Mesenchymal stem cell (in vitro differentiated cells and primary cell): ENCODE data around the gene MZT2B.
"Not testable (repeated sequence)": the region's sequence is repeated elsewhere in the genome, so short reads cannot be mapped to it uniquely, and the experiment has no call there.

Source experiments
- DNase-seq: peaks from one replicate; pipeline ENCODE4 v3.0.0-alpha.2; 2013
- H2AFZ ChIP-seq: one replicate; pipeline ENCODE4 v1.6.1; 2013; ENCODE audit warnings: low read depth, mild to moderate bottlenecking, control low read depth, inconsistent platforms, low read length, moderate library complexity
- H2AK5ac ChIP-seq: 2 replicates; pipeline ENCODE4 v1.6.1; 2013; ENCODE audit warnings: low read length, moderate library complexity, mild to moderate bottlenecking, inconsistent platforms; ENCODE audit not compliant: severe bottlenecking
- H2BK120ac ChIP-seq: one replicate; pipeline ENCODE4 v1.6.1; 2013; ENCODE audit warnings: low read depth, mild to moderate bottlenecking, inconsistent platforms, low read length, moderate library complexity
- H2BK12ac ChIP-seq, 2 experiments: one replicate each; pipeline ENCODE4 v1.6.1; 2013; ENCODE audit warnings: inconsistent platforms in 2 of 2, low read length in 2 of 2, mild to moderate bottlenecking in 2 of 2, moderate library complexity in 2 of 2, control low read depth in 1 of 2
- H2BK15ac ChIP-seq: one replicate; pipeline ENCODE4 v1.6.1; 2013; ENCODE audit warnings: mild to moderate bottlenecking, low read depth, inconsistent platforms; ENCODE audit not compliant: poor library complexity, severe bottlenecking
- H2BK5ac ChIP-seq: 2 replicates; pipeline ENCODE4 v1.6.1; 2013; ENCODE audit warnings: low read depth, mild to moderate bottlenecking, low read length, control low read depth, inconsistent platforms; ENCODE audit not compliant: poor library complexity, severe bottlenecking
- H3K14ac ChIP-seq, 2 experiments: one replicate each; pipeline ENCODE4 v1.6.1; 2013; ENCODE audit warnings: inconsistent platforms in 2 of 2, low read length in 2 of 2, control low read depth in 1 of 2, mild to moderate bottlenecking in 1 of 2, moderate library complexity in 1 of 2
- H3K18ac ChIP-seq, 2 experiments: one replicate each; pipeline ENCODE4 v1.6.1; 2013; ENCODE audit warnings: inconsistent platforms in 2 of 2, low read length in 2 of 2, control low read depth in 1 of 2, low read depth in 1 of 2, mild to moderate bottlenecking in 1 of 2
- H3K23ac ChIP-seq, 2 experiments: one replicate each; pipeline ENCODE4 v1.6.1; 2013; ENCODE audit warnings: inconsistent platforms in 2 of 2, low read length in 2 of 2, mild to moderate bottlenecking in 2 of 2, moderate library complexity in 2 of 2, control low read depth in 1 of 2
- H3K27ac ChIP-seq: 2 replicates; pipeline ENCODE4 v1.5.1; 2013; ENCODE audit warnings: mild to moderate bottlenecking, moderate library complexity, low read length, control low read depth, inconsistent platforms; ENCODE audit not compliant: poor library complexity, severe bottlenecking
- H3K27me3 ChIP-seq, 2 experiments: 2 replicates each; pipeline versions ENCODE4 v1.6.1 to v1.7.0; 2013; ENCODE audit warnings: low read length in 2 of 2, mild to moderate bottlenecking in 2 of 2, moderate library complexity in 2 of 2, control low read depth in 1 of 2, inconsistent platforms in 1 of 2; ENCODE audit not compliant: control insufficient read depth in 1 of 2, insufficient read depth in 1 of 2
- H3K36me3 ChIP-seq, 2 experiments: 2 replicates each; pipeline versions ENCODE4 v1.6.1 to v1.7.0; 2013; ENCODE audit warnings: low read length in 2 of 2, control low read depth in 1 of 2, inconsistent platforms in 1 of 2, low read depth in 1 of 2, mild to moderate bottlenecking in 1 of 2; ENCODE audit not compliant: insufficient read depth in 2 of 2, control insufficient read depth in 1 of 2
- H3K4ac ChIP-seq, 2 experiments: one replicate each; pipeline ENCODE4 v1.6.1; 2013; ENCODE audit warnings: inconsistent platforms in 2 of 2, low read length in 2 of 2, mild to moderate bottlenecking in 2 of 2, moderate library complexity in 2 of 2, control low read depth in 1 of 2, low read depth in 1 of 2
- H3K4me1 ChIP-seq: 2 replicates; pipeline ENCODE4 v1.6.1; 2013; ENCODE audit warnings: low read depth, low read length, control low read depth; ENCODE audit not compliant: control insufficient read depth, insufficient read depth
- H3K4me2 ChIP-seq: 2 replicates; pipeline ENCODE4 v1.6.1; 2013; ENCODE audit warnings: low read length, mild to moderate bottlenecking, inconsistent platforms; ENCODE audit not compliant: poor library complexity, severe bottlenecking
- H3K4me3 ChIP-seq, 2 experiments: 2 replicates each; pipeline versions ENCODE4 v1.5.1 to v1.7.0; 2013; ENCODE audit warnings: low read length in 2 of 2, mild to moderate bottlenecking in 2 of 2, control low read depth in 1 of 2, low read depth in 1 of 2; ENCODE audit not compliant: insufficient read depth in 1 of 2
- H3K79me1 ChIP-seq: replicated peaks from 2 replicates; pipeline ENCODE4 v1.6.1; 2013; ENCODE audit warnings: mild to moderate bottlenecking, control low read depth, low read length, inconsistent platforms; ENCODE audit not compliant: poor library complexity, severe bottlenecking
- H3K9ac ChIP-seq: 2 replicates; pipeline ENCODE4 v1.7.0; 2013; ENCODE audit warnings: mild to moderate bottlenecking, low read length, moderate library complexity
- H3K9me3 ChIP-seq: 2 replicates; pipeline ENCODE4 v1.7.0; 2013; ENCODE audit warnings: mild to moderate bottlenecking, low read length; ENCODE audit not compliant: control insufficient read depth
- H4K8ac ChIP-seq: one replicate; pipeline ENCODE4 v1.6.1; 2013; ENCODE audit warnings: inconsistent platforms, mild to moderate bottlenecking, low read length, moderate library complexity
- H4K91ac ChIP-seq: one replicate; pipeline ENCODE4 v1.6.1; 2013; ENCODE audit warnings: mild to moderate bottlenecking, low read length, inconsistent platforms
- WGBS: methylation state at CpG from one replicate; pipeline ENCODE4 v1.1.7; 2013; ENCODE audit warnings: mixed read lengths; 5-methylcytosine and 5-hydroxymethylcytosine counted together

Gene MZT2B

DNA sequence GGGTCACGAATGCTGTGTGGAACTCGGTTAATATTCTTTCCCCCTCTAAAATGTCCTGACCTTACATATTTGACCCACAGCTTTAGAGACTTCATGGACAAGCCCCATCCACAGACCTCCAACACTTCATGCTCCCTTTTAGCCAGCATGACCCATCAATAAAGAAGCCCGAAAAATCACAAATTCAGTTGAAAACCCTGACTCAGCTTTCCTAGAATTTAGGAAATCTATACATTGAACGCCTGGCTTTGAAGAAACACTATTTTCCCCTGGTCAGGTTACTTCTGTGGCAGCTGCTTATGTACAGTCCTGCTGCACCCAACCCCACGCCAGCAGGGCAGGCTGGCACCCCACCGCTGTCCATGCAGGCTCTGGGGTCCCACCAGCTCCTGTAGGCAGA, 9.3 kb downstream of the MZT2B start:
- H3K36me3 ChIP-seq = peaks cover 0 to 31% of the 10 kb centered on the region in 2 experiments
- H2BK15ac ChIP-seq, H2AFZ ChIP-seq, H2BK12ac ChIP-seq, H3K23ac ChIP-seq, H2BK120ac ChIP-seq, H3K9me3 ChIP-seq, H3K14ac ChIP-seq, H4K8ac ChIP-seq, H3K4ac ChIP-seq, H3K4me3 ChIP-seq, H2AK5ac ChIP-seq, H4K91ac ChIP-seq, H3K27ac ChIP-seq, H3K9ac ChIP-seq, DNase-seq, H3K4me1 ChIP-seq, H3K18ac ChIP-seq, H3K4me2 ChIP-seq, H2BK5ac ChIP-seq, H3K27me3 ChIP-seq: not testable (repeated sequence)
- peaks cover 16% of the 10 kb centered on the region for H3K79me1 ChIP-seq
- 97% methylated on average over 6 of the region's 6 CpGs for WGBS

DNA sequence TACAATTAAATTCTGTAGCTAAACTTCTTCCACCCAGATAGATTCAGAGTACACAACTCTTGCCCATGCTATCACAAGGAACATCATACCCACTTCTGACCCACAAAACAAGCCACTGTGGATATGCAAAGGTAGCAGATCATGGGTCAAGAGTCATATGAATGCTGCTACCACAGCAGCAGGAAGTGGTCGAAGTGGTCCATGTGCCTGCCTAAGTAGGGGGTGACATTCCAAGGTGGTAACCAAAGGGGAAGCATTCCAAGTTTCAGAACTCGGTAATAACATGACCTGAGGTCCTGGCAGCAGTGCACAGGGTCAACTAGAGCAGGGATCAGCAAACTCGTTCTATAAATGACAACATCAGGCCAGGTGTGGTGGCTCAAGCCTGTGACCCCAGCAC, 10.4 kb downstream of the MZT2B start:
- not testable (repeated sequence) for H3K27ac ChIP-seq, H4K91ac ChIP-seq, H4K8ac ChIP-seq, H3K4me3 ChIP-seq, H3K4ac ChIP-seq, H3K4me1 ChIP-seq, H2AFZ ChIP-seq, H2BK12ac ChIP-seq, H2BK15ac ChIP-seq, H2BK120ac ChIP-seq, H2BK5ac ChIP-seq, H2AK5ac ChIP-seq, H3K27me3 ChIP-seq, H3K14ac ChIP-seq, H3K4me2 ChIP-seq, H3K23ac ChIP-seq, H3K18ac ChIP-seq, H3K9me3 ChIP-seq, DNase-seq, H3K9ac ChIP-seq
- peaks cover 13% of the 10 kb centered on the region for H3K79me1 ChIP-seq
- H3K36me3 ChIP-seq = peaks cover 0 to 28% of the 10 kb centered on the region in 2 experiments
- WGBS = 67% methylated on average over 3 of the region's 3 CpGs

DNA sequence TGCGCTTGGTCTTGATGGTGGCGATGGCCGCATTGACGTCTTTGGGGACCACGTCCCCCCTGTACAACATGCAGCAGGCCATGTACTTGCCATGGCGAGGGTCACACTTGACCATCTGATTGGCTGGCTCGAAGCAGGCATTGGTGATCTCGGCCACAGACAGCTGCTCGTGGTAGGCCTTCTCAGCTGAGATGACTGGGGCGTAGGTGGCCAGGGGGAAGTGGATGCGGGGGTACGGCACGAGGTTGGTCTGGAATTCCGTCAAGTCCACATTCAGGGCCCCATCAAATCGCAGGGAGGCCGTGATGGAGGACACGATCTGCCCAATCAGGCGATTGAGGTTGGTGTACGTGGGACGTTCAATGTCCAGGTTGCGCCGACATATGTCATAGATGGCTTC, 11.8 kb downstream of the MZT2B start:
- not testable (repeated sequence) for H3K23ac ChIP-seq, H2BK15ac ChIP-seq, H3K4me2 ChIP-seq, H3K27ac ChIP-seq, H3K14ac ChIP-seq, H2AFZ ChIP-seq, H4K8ac ChIP-seq, H3K18ac ChIP-seq, H2AK5ac ChIP-seq, H3K9me3 ChIP-seq, DNase-seq, H4K91ac ChIP-seq, H3K4me1 ChIP-seq, H3K4me3 ChIP-seq, H2BK5ac ChIP-seq, H3K9ac ChIP-seq, H3K27me3 ChIP-seq, H2BK12ac ChIP-seq, H3K4ac ChIP-seq, H3K79me1 ChIP-seq, H2BK120ac ChIP-seq
- H3K36me3 ChIP-seq = peaks cover 0 to 20% of the 10 kb centered on the region in 2 experiments
- WGBS = 77% methylated on average over 10 of the region's 22 CpGs

DNA sequence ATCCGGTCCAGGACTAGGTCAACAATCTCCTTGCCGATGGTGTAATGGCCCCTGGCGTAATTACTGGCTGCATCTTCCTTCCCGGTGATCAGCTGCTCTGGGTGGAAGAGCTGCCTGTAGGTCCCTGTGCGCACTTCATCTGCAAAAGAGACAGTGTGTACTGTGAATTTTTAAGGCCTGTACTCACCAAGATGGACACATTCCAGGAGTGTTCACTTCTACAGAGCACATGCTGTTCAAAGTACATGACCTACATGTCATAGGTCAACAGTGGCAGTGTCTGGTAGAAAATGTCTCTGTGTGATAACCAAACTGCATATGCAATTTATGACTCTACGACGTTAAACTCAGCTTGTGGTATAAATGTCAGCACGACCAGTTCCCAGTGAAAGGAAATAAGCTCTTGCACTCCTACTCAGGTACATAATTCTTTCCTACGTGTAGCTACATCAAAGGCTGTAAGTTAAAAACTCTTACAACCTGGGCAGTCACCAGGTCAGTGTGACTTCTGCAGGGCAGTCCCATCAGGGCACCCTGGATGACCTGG, 13.1 kb downstream of the MZT2B start:
- not testable (repeated sequence) for H3K27ac ChIP-seq, H3K23ac ChIP-seq, DNase-seq, H3K9me3 ChIP-seq, H3K4me3 ChIP-seq, H4K91ac ChIP-seq, H3K18ac ChIP-seq, H3K4me2 ChIP-seq, H4K8ac ChIP-seq, H3K4ac ChIP-seq, H2AK5ac ChIP-seq, H2BK12ac ChIP-seq, H2BK5ac ChIP-seq, H2BK120ac ChIP-seq, H3K14ac ChIP-seq, H3K79me1 ChIP-seq, H2AFZ ChIP-seq, H2BK15ac ChIP-seq, H3K27me3 ChIP-seq, H3K4me1 ChIP-seq, H3K9ac ChIP-seq
- WGBS = 28% methylated on average over 5 of the region's 9 CpGs
- peaks cover 0 to 14% of the 10 kb centered on the region in 2 experiments for H3K36me3 ChIP-seq
